ENCODE measurements around the gene MRNIP. TPM values are rescaled to one million over a fixed set of nuclear protein-coding genes. Genes with fewer than 3 reads are reported as not detected.

The MRNIP gene
- polyA plus RNA-seq, 1 donor (not counting 4 experiments of a cell fraction or from before 2014, with no cell fraction given): 14.9 TPM

GRCh38 chr5:179833056-179833708 lies 25.4 kb downstream of the MRNIP start:
- no peak for FAIRE-seq
- DNase-seq (ENCODE audit: low read depth, low spot score): no peak
- Histone ChIP-seq H3K79me2 (ENCODE audit: control insufficient read depth, insufficient read depth, low read length) (no peaks in the 10 kb centered on the region), H3K27ac (ENCODE audit: control insufficient read depth, insufficient read depth, low read length) (no peak overlapping the region), H3K27me3 (ENCODE audit: control insufficient read depth, extremely low read depth, insufficient read depth, low read length) (no peaks in the 10 kb centered on the region), H3K9me1 (ENCODE audit: control insufficient read depth, extremely low read depth, insufficient read depth, low read length) (no peaks in the 10 kb centered on the region), H4K20me1 (ENCODE audit: control insufficient read depth, extremely low read depth, insufficient read depth, low read length) (no peaks in the 10 kb centered on the region), H3K4me3 (ENCODE audit: control insufficient read depth in 2 of 3, extremely low read depth in 1 of 3, insufficient read depth in 2 of 3, low read depth in 1 of 3, low read length in 3 of 3) (no peak overlapping the region), H3K36me3 (ENCODE audit: control insufficient read depth in 2 of 2, extremely low read depth in 1 of 2, insufficient read depth in 2 of 2, low read length in 2 of 2) (peaks cover 33 to 46% of the 10 kb centered on the region in 2 experiments), H3K4me1 (ENCODE audit: control insufficient read depth, extremely low read depth, insufficient read depth, low read length) (no peaks in the 10 kb centered on the region), H3K4me2 (ENCODE audit: control insufficient read depth, extremely low read depth, insufficient read depth, low read depth, low read length) (no peak overlapping the region), H2AFZ (ENCODE audit: control insufficient read depth, low read length) (no peak overlapping the region), H3K9me3 (ENCODE audit: control insufficient read depth, low read depth, low read length) (no peaks in the 10 kb centered on the region), H3K9ac (ENCODE audit: control insufficient read depth, extremely low read depth, insufficient read depth, low read length) (no peak overlapping the region)
- dilution Hi-C loops (cut with MboI; ENCODE audit: extremely low pct_ligation_motif_present, low sequenced_read_pairs): loop anchor here (25.0 kb wide), 1 partner anchor 96 kb away; the partner anchor contains the start of gene MAML1
- no peak for TF ChIP-seq EZH2 (IDR thresholded peaks at IDR 0.05; ENCODE audit: low read length)
- no peak for TF ChIP-seq CTCF (optimal IDR thresholded peaks at IDR 0.05 in 1 of 3, IDR thresholded peaks at IDR 0.05 in 1 of 3, conservative IDR thresholded peaks at IDR 0.05 in 1 of 3; ENCODE audit: extremely low read depth in 1 of 3, insufficient read depth in 2 of 3, low read length in 3 of 3)

GRCh38 chr5:179832039-179832745 lies 26.4 kb downstream of the MRNIP start:
- H3K27ac ChIP-seq (ENCODE audit: control insufficient read depth, insufficient read depth, low read length): no peak overlapping the region
- H3K9ac ChIP-seq (ENCODE audit: control insufficient read depth, extremely low read depth, insufficient read depth, low read length): no peak overlapping the region
- dilution Hi-C loops (cut with MboI; ENCODE audit: extremely low pct_ligation_motif_present, low sequenced_read_pairs): loop anchor here (25.0 kb wide), 1 partner anchor 95 kb away; the partner anchor contains the start of gene MAML1
- no peaks in the 10 kb centered on the region for H4K20me1 ChIP-seq (ENCODE audit: control insufficient read depth, extremely low read depth, insufficient read depth, low read length)
- FAIRE-seq (no peak), DNase-seq (ENCODE audit: low read depth, low spot score) (no peak)
- peaks cover 3% of the 10 kb centered on the region for H3K9me1 ChIP-seq (ENCODE audit: control insufficient read depth, extremely low read depth, insufficient read depth, low read length)
- no peak overlapping the region for H2AFZ ChIP-seq (ENCODE audit: control insufficient read depth, low read length)
- TF ChIP-seq CTCF (optimal IDR thresholded peaks at IDR 0.05 in 1 of 3, IDR thresholded peaks at IDR 0.05 in 1 of 3, conservative IDR thresholded peaks at IDR 0.05 in 1 of 3; ENCODE audit: extremely low read depth in 1 of 3, insufficient read depth in 2 of 3, low read length in 3 of 3): no peak
- TF ChIP-seq EZH2 (IDR thresholded peaks at IDR 0.05; ENCODE audit: low read length): no peak
- no peaks in the 10 kb centered on the region for H3K27me3 ChIP-seq (ENCODE audit: control insufficient read depth, extremely low read depth, insufficient read depth, low read length)
- no peaks in the 10 kb centered on the region for H3K9me3 ChIP-seq (ENCODE audit: control insufficient read depth, low read depth, low read length)
- H3K4me1 ChIP-seq (ENCODE audit: control insufficient read depth, extremely low read depth, insufficient read depth, low read length): no peaks in the 10 kb centered on the region
- H3K4me3 ChIP-seq (ENCODE audit: control insufficient read depth in 2 of 3, extremely low read depth in 1 of 3, insufficient read depth in 2 of 3, low read depth in 1 of 3, low read length in 3 of 3): no peak overlapping the region
- H3K4me2 ChIP-seq (ENCODE audit: control insufficient read depth, extremely low read depth, insufficient read depth, low read depth, low read length): no peak overlapping the region
- H3K79me2 ChIP-seq (ENCODE audit: control insufficient read depth, insufficient read depth, low read length): no peaks in the 10 kb centered on the region
- H3K36me3 ChIP-seq (ENCODE audit: control insufficient read depth in 2 of 2, extremely low read depth in 1 of 2, insufficient read depth in 2 of 2, low read length in 2 of 2): peaks cover 32 to 46% of the 10 kb centered on the region in 2 experiments
